ENCODE measurements around the gene GPC5. TPM values are rescaled to one million over a fixed set of nuclear protein-coding genes. Genes with fewer than 3 reads are reported as not detected.

Gene GPC5
- total RNA-seq, 4 donors from 2014 or later = 0.24 to 30.8 (median 1.8) TPM; not detected in 1

DNA sequence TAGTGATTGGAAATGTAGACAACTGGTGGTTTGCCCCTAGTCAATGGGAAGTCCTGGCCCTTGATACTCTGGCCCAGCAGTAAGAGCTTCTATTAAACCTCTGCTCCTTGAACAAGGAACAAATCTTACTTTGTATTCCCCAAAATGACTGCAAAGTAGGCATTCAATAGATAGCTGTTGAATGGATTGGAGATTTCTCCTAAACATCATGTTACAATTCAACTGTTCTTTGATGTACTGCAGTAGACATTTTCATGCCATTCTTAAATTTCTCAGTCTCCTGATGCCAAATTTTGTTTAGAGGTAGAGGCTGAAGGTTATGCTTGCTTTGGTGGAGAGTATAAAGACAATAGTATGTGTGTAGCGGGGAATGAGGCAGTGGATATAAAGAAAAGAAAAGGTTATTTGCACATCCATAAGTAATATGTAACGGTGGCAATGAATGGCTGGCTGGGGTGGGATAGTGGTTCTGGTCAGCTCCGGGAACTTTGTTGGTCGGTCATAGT lies 38.1 kb upstream of the GPC5 start:
- intact Hi-C loops (cut with DNase I; ENCODE audit: low total_unique reads) = no loop called here
- TF ChIP-seq POLR2A (IDR thresholded peaks at IDR 0.05) = no peak
- TF ChIP-seq, protein P1, sequence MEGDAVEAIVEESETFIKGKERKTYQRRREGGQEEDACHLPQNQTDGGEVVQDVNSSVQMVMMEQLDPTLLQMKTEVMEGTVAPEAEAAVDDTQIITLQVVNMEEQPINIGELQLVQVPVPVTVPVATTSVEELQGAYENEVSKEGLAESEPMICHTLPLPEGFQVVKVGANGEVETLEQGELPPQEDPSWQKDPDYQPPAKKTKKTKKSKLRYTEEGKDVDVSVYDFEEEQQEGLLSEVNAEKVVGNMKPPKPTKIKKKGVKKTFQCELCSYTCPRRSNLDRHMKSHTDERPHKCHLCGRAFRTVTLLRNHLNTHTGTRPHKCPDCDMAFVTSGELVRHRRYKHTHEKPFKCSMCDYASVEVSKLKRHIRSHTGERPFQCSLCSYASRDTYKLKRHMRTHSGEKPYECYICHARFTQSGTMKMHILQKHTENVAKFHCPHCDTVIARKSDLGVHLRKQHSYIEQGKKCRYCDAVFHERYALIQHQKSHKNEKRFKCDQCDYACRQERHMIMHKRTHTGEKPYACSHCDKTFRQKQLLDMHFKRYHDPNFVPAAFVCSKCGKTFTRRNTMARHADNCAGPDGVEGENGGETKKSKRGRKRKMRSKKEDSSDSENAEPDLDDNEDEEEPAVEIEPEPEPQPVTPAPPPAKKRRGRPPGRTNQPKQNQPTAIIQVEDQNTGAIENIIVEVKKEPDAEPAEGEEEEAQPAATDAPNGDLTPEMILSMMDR (IDR thresholded peaks at IDR 0.05) = no peak

GRCh38 chr13:91361755-91362271 lies 36.6 kb upstream of the GPC5 start:
- H3K27me3 ChIP-seq = no peaks in the 10 kb centered on the region
- H3K4me1 ChIP-seq = no peaks in the 10 kb centered on the region
- H3K4me3 ChIP-seq = no peak overlapping the region
- no peaks in the 10 kb centered on the region for H3K9me3 ChIP-seq
- intact Hi-C loops (cut with DNase I; ENCODE audit: low total_unique reads) = no loop called here
- H3K27ac ChIP-seq = no peak overlapping the region
- H3K36me3 ChIP-seq = no peaks in the 10 kb centered on the region
- TF ChIP-seq, protein P1 (IDR thresholded peaks at IDR 0.05) = no peak
- no peak for TF ChIP-seq POLR2A (IDR thresholded peaks at IDR 0.05)
- no peak for DNase-seq

More for the DNA sequence above, 38.1 kb upstream of the GPC5 start:
- Histone ChIP-seq H3K36me3 (no peaks in the 10 kb centered on the region), H3K4me3 (no peak overlapping the region), H3K9me3 (no peaks in the 10 kb centered on the region), H3K27me3 (no peaks in the 10 kb centered on the region), H3K4me1 (no peaks in the 10 kb centered on the region), H3K27ac (no peak overlapping the region)
- DNase-seq = no peak

DNA sequence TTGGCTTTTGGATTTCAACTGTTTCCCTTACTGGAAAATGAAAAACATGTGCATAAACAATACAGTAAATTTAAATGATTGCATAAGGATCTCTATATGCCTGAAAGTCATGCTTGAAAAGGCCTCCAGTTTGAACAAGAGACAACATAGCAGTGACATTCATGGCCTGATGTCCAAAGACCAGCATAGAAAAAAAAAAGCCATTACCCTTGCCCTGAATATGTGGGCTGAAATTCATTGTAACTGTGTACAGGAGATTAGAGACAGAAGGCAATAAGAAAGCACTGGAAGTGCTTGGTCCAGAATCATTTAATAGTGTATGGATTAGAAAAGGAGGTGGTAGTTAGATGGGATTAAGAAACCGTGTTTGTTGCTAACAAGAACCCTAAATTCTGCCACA lies 35.5 kb upstream of the GPC5 start:
- Histone ChIP-seq H3K27me3 (no peaks in the 10 kb centered on the region), H3K9me3 (no peaks in the 10 kb centered on the region), H3K4me3 (no peak overlapping the region), H3K27ac (no peak overlapping the region), H3K36me3 (no peaks in the 10 kb centered on the region), H3K4me1 (no peaks in the 10 kb centered on the region)
- TF ChIP-seq, protein P1 (IDR thresholded peaks at IDR 0.05) = no peak
- no peak for TF ChIP-seq POLR2A (IDR thresholded peaks at IDR 0.05)
- no peak for DNase-seq
- intact Hi-C loops (cut with DNase I; ENCODE audit: low total_unique reads) = no loop called here

DNA sequence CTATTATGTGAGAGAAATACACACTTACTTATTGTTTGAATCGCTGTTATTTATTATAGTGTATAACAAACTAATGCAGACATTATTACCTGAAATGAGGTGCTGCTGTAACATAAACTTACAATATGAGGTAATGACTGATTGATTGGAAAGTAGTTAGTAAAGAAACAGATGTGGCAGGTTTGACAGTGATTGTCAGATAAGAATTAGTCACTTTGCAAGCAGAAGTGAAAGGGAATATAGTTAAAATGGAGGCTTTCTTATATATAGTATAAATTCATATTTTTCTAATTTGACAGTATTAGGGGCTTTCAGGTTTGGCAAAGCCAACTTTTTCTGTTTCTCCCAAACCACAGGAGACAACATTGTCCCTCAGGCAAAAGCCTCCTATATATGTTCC lies 30.3 kb upstream of the GPC5 start:
- H3K9me3 ChIP-seq = no peaks in the 10 kb centered on the region
- no peak overlapping the region for H3K27ac ChIP-seq
- TF ChIP-seq, protein P1 (IDR thresholded peaks at IDR 0.05) = no peak
- no peaks in the 10 kb centered on the region for H3K4me1 ChIP-seq
- DNase-seq = no peak
- intact Hi-C loops (cut with DNase I; ENCODE audit: low total_unique reads) = no loop called here
- no peak overlapping the region for H3K4me3 ChIP-seq
- no peaks in the 10 kb centered on the region for H3K36me3 ChIP-seq
- no peaks in the 10 kb centered on the region for H3K27me3 ChIP-seq

GRCh38 chr13:91368676-91369440 lies 29.6 kb upstream of the GPC5 start:
- intact Hi-C loops (cut with DNase I; ENCODE audit: low total_unique reads) = no loop called here
- H3K4me1 ChIP-seq = no peaks in the 10 kb centered on the region
- H3K9me3 ChIP-seq = no peaks in the 10 kb centered on the region
- DNase-seq = no peak
- TF ChIP-seq, protein P1 (IDR thresholded peaks at IDR 0.05) = no peak
- TF ChIP-seq POLR2A (IDR thresholded peaks at IDR 0.05) = no peak
- H3K4me3 ChIP-seq = no peak overlapping the region
- H3K36me3 ChIP-seq = no peaks in the 10 kb centered on the region
- no peak overlapping the region for H3K27ac ChIP-seq
- no peaks in the 10 kb centered on the region for H3K27me3 ChIP-seq

All from uterus (tissue), 4 donors.